ENCODE data around the gene JAML. TPM values are rescaled to one million over a fixed set of nuclear protein-coding genes. Genes with fewer than 3 reads are reported as not detected.
A peak's percentile ranks its signal among the peaks of the same experiment; 100 is the strongest.

JAML gene
- total RNA-seq, 1 donor from 2014 or later: 1.5 TPM

DNA sequence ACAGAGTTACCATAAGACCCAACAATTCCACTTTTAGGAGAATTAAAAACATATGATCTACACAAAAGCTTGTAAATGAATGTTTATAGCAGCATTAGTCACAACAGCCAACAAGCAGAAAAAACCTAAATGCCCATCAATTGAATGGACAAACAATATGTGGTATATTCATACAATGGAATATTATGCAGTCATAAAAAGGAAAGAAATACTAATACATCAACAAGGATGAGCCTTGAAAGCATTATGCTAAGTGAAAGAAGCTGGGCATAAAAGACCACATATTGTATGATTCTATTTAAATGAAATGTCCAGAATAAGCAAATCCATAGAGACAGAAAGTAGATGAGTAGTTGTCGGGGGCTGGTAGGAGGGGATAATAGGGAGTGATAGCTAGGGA is 34.3 kb upstream of the JAML start:
- DNase-seq (no peak), ATAC-seq (ENCODE audit: low read depth) (no peak)
- intact Hi-C loops (cut with micrococcal nuclease): no loop called here
- Mint-ChIP-seq H3K4me3 (no peak overlapping the region), H3K36me3 (ENCODE audit: low read depth) (no peaks in the 10 kb centered on the region), H3K27me3 (peaks cover 47% of the 10 kb centered on the region), H3K27ac (no peak overlapping the region), H3K4me1 (peaks cover 8% of the 10 kb centered on the region), H3K9me3 (peaks cover 3% of the 10 kb centered on the region)
- ChIA-PET CTCF (interaction anchor here (1.3 kb wide), 1 partner anchor 61 kb away, joined by 6 read pairs; no protein-coding TSS in a partner anchor), POLR2A (no interaction called here)
- TF ChIP-seq, protein P1, sequence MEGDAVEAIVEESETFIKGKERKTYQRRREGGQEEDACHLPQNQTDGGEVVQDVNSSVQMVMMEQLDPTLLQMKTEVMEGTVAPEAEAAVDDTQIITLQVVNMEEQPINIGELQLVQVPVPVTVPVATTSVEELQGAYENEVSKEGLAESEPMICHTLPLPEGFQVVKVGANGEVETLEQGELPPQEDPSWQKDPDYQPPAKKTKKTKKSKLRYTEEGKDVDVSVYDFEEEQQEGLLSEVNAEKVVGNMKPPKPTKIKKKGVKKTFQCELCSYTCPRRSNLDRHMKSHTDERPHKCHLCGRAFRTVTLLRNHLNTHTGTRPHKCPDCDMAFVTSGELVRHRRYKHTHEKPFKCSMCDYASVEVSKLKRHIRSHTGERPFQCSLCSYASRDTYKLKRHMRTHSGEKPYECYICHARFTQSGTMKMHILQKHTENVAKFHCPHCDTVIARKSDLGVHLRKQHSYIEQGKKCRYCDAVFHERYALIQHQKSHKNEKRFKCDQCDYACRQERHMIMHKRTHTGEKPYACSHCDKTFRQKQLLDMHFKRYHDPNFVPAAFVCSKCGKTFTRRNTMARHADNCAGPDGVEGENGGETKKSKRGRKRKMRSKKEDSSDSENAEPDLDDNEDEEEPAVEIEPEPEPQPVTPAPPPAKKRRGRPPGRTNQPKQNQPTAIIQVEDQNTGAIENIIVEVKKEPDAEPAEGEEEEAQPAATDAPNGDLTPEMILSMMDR (IDR thresholded peaks at IDR 0.05): no peak

DNA sequence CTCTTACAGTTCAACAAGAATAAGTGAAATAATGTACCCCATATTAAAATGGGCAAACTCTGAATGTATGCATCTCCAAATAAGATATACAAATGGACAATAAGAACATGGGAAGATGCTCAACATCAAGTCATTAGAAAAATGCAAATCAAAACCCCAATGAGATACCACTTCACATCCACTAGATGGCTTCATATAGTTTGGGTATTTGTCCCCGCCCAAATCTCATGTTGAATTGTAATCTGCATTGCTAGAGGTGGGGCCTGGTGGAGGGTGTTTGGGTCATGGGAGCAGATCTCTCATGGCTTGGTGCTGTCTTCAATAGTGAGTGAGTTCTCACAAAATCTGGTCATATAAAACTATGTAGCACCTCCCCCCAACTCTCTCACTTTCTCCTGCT is 33.6 kb upstream of the JAML start:
- ChIA-PET CTCF (interaction anchor here (1.3 kb wide), 1 partner anchor 60 kb away, joined by 6 read pairs; no protein-coding TSS in a partner anchor), POLR2A (no interaction called here)
- Mint-ChIP-seq H3K36me3 (ENCODE audit: low read depth) (no peaks in the 10 kb centered on the region), H3K9me3 (peaks cover 3% of the 10 kb centered on the region), H3K27me3 (peaks cover 40% of the 10 kb centered on the region), H3K4me3 (no peak overlapping the region), H3K4me1 (peaks cover 1% of the 10 kb centered on the region), H3K27ac (no peak overlapping the region)
- intact Hi-C loops (cut with micrococcal nuclease): no loop called here
- DNase-seq (no peak), ATAC-seq (ENCODE audit: low read depth) (no peak)
- TF ChIP-seq, protein P1 (IDR thresholded peaks at IDR 0.05): no peak

DNA sequence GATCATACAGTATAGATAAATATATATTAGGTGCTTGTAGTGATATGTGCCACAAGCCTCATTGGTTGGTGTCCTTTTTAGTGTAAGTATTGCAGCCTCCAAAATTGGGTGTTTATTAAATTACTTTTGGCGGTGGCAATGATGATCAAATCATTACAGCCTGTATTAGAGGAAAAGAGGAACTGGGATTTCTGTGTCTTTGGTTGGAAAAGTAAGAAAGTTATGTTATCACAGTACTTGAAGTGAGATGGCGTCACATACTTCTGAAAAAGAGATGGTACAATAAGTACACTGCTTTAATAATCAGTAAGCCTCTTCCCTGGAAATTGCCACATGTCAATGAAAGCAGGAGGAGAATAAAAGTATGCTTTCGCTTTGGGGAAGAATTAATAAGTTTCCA is 27.9 kb upstream of the JAML start:
- Mint-ChIP-seq H3K4me3 (peak overlapping the region; percentile 98), H3K36me3 (ENCODE audit: low read depth) (peaks cover 9% of the 10 kb centered on the region), H3K27ac (peak overlapping the region; percentile 99), H3K4me1 (peaks cover 17% of the 10 kb centered on the region), H3K27me3 (peaks cover 19% of the 10 kb centered on the region), H3K9me3 (no peaks in the 10 kb centered on the region)
- intact Hi-C loops (cut with micrococcal nuclease): loop anchor here (1.0 to 2.0 kb wide), 3 partner anchors 11 to 107 kb away; partner anchors contain the start of gene UBE4A
- ChIA-PET POLR2A (interaction anchor here (1.2 to 1.4 kb wide), 4 partner anchors 11 to 107 kb away, joined by 3 to 14 read pairs (median 6); partner anchors contain the start of gene UBE4A), CTCF (interaction anchor here (1.4 kb wide), 1 partner anchor 51 kb away, joined by 4 read pairs; no protein-coding TSS in a partner anchor)
- ATAC-seq (ENCODE audit: low read depth): no peak
- TF ChIP-seq, protein P1 (IDR thresholded peaks at IDR 0.05): no peak
- DNase-seq: no peak

DNA sequence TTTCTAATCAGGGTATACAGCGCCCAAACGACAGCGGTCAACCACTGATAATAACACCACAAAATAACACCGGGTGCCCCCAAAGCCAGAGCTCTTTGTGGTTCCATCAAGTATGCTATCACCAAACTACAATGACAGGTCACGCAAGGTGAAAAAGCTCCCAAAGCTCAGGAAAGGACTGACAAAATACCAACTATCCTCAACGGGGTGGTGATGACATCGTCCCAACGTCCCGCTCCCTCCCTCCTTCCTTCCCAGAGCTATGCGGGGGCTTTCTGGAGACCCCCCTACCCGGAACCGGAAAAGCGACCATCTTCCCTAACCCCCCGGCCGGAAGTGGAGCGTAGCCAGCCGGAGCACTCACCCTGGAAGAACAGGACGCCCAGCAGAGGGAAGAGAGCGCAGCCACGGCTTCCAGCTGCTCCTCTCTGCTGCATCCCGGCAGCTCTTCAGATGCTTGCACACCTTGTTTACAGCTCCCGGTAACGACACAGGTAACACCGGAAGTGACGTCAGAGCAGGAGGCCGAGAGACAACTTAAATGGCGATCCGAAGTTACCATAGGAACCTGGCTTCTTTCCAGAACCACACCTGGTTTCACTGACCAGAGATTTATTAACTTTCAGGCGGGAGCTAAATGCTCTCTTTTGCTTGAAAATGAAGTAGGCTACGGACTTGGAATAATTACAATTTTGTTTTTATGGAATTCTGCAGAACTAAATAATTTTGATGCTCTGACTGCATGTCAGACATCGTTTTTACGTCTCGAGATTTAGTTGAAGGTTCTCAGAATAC is 27.2 kb upstream of the JAML start, which contains the start of gene MPZL3:
Gene MPZL3 (minus strand): TSS at position 508 of the 795 bp plus-strand sequence. CDS start 71 bp downstream, at position 437.
- ATAC-seq (ENCODE audit: low read depth) (peak; percentile 76), DNase-seq (peak; percentile 72)
- Mint-ChIP-seq H3K27me3 (peaks cover 21% of the 10 kb centered on the region), H3K36me3 (ENCODE audit: low read depth) (peaks cover 9% of the 10 kb centered on the region), H3K9me3 (no peaks in the 10 kb centered on the region), H3K4me1 (peaks cover 17% of the 10 kb centered on the region), H3K27ac (peak within 1 kb of the TSS; percentile 99), H3K4me3 (peak within 1 kb of the TSS; percentile 98)
- CTCF ChIA-PET: interaction anchor here (0.7 to 1.4 kb wide), 4 partner anchors 9 to 54 kb away, joined by 3 to 4 read pairs (median 3); partner anchors contain the start of gene MPZL2
- POLR2A ChIA-PET: interaction anchor here (0.8 to 1.4 kb wide), 6 partner anchors 10 to 569 kb away, joined by 3 to 14 read pairs (median 4); partner anchors contain the start of gene UBE4A
- TF ChIP-seq, protein P1 (IDR thresholded peaks at IDR 0.05): no peak
- intact Hi-C loops (cut with micrococcal nuclease): loop anchor here (1.0 to 2.0 kb wide), 3 partner anchors 11 to 107 kb away; partner anchors contain the start of gene UBE4A

DNA sequence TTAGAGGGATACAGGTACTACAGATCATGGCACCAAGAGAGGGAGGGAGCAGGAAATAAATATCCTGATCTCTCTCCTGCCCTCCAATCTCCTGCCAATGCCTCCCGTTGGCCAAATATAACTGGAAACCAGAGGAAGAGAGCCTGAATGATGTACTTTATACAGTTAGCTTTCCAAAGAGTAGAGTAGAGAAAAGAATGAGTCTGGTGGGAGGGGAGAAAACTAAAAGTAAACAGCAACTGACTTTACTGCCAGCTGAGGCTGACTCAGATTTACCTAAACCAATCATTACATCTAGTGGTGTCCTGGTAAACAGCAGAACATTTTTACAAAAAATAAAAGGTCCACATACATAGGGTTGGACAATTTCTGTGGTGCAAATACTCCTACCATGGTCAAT is 22.2 kb upstream of the JAML start:
- no peak overlapping the region for H3K27ac Mint-ChIP-seq
- DNase-seq (no peak), ATAC-seq (ENCODE audit: low read depth) (no peak)
- ChIA-PET POLR2A (interaction anchor here (2.4 kb wide), 1 partner anchor 33 kb away, joined by 13 read pairs; no protein-coding TSS in a partner anchor), CTCF (interaction anchor here (1.7 kb wide), 1 partner anchor 49 kb away, joined by 7 read pairs; no protein-coding TSS in a partner anchor)
- peaks cover 6% of the 10 kb centered on the region for H3K27me3 Mint-ChIP-seq
- intact Hi-C loops (cut with micrococcal nuclease): no loop called here
- no peaks in the 10 kb centered on the region for H3K9me3 Mint-ChIP-seq
- H3K36me3 Mint-ChIP-seq (ENCODE audit: low read depth): peaks cover 5% of the 10 kb centered on the region
- no peak overlapping the region for H3K4me3 Mint-ChIP-seq
- TF ChIP-seq, protein P1 (IDR thresholded peaks at IDR 0.05): no peak
- peaks cover 25% of the 10 kb centered on the region for H3K4me1 Mint-ChIP-seq
